Endothelial cell of umbilical vein (primary cell): Measurements from ENCODE around the gene AKAP6. TPM values are rescaled to one million over a fixed set of nuclear protein-coding genes. Genes with fewer than 3 reads are reported as not detected.

Experiments
- BruUV-seq: library from RNA; stranded (reverse); fragments of 400-500 nt; replicated peaks from 2 replicates; lab custom pipeline; 2021; lab: Mats Ljungman, UMichigan
- CTCF ChIA-PET: fragments of 300-600, 350-600 bp; sonication (Branson Sonifier 250); formaldehyde crosslinking; loops from one replicate; lab custom pipeline; 2021; ENCODE audit warnings: antibody characterized with exemption, inconsistent platforms; lab: Charles Lee
- POLR2A ChIA-PET: fragments of 300-600, 350-600 bp; sonication (Branson Sonifier 250); formaldehyde crosslinking; loops from one replicate; lab custom pipeline; 2021; ENCODE audit warnings: antibody characterized with exemption, inconsistent platforms; lab: Charles Lee
- DNase-seq: peaks from one replicate; pipeline ENCODE4 v3.0.0-alpha.2; 2011; ENCODE audit warnings: low read depth, low spot score
- FAIRE-seq: peaks from 2 replicates; lab custom pipeline; 2011; peaks lifted over from hg19 to GRCh38; lab: Jason Lieb, UNC
- H2AFZ ChIP-seq: 2 replicates; pipeline ENCODE4 v1.6.0; 2012; ENCODE audit warnings: low read depth, low read length, control low read depth, inconsistent platforms
- H3K27ac ChIP-seq: 2 replicates; pipeline ENCODE4 v1.5.1; 2011; ENCODE audit warnings: low read depth, mild to moderate bottlenecking, control low read depth, low read length, moderate library complexity; ENCODE audit not compliant: insufficient read depth
- H3K27me3 ChIP-seq, 2 experiments: 2 replicates each; pipeline versions ENCODE4 v1.6.0 to v1.6.1; 2011; ENCODE audit warnings: low read length in 2 of 2, mixed read lengths in 1 of 2; ENCODE audit not compliant: control insufficient read depth in 2 of 2, insufficient read depth in 2 of 2
- H3K36me3 ChIP-seq, 2 experiments: 2 replicates in 1 of 2; 3 replicates in 1 of 2; pipeline ENCODE4 v1.5.1; 2011; ENCODE audit warnings: low read length in 2 of 2, mild to moderate bottlenecking in 1 of 2, moderate library complexity in 1 of 2; ENCODE audit not compliant: control insufficient read depth in 2 of 2, insufficient read depth in 2 of 2; ENCODE audit errors: extremely low read depth in 1 of 2
- H3K4me1 ChIP-seq: 3 replicates; pipeline ENCODE4 v1.5.1; 2011; ENCODE audit warnings: mild to moderate bottlenecking, low read length; ENCODE audit not compliant: control insufficient read depth, insufficient read depth; ENCODE audit errors: extremely low read depth
- H3K4me2 ChIP-seq: 2 replicates; pipeline ENCODE4 v1.6.1; 2011; ENCODE audit warnings: low read length, control low read depth, mixed read lengths; ENCODE audit not compliant: insufficient read depth
- H3K4me3 ChIP-seq, 3 experiments: fragments of 200-600 bp in 1 of 3; sonication (generic), shearing (Covaris generic) in 1 of 3; replicated peaks in 1 of 3; 2 replicates each; pipeline ENCODE4 v1.5.1; 2011 to 2016; ENCODE audit warnings: control low read depth in 3 of 3, low read length in 3 of 3, mild to moderate bottlenecking in 2 of 3, inconsistent platforms in 1 of 3, low read depth in 1 of 3, moderate library complexity in 1 of 3; ENCODE audit not compliant: insufficient read depth in 1 of 3
- H3K79me2 ChIP-seq: 2 replicates; pipeline ENCODE4 v1.6.0; 2012; ENCODE audit warnings: low read length, inconsistent platforms; ENCODE audit not compliant: control insufficient read depth, insufficient read depth
- H3K9ac ChIP-seq: replicated peaks from 2 replicates; pipeline ENCODE3; 2011; ENCODE audit warnings: low read length, control low read depth; ENCODE audit not compliant: insufficient read depth; ENCODE audit errors: extremely low read depth
- H3K9me1 ChIP-seq: replicated peaks from 3 replicates; pipeline ENCODE4 v1.6.0; 2011; ENCODE audit warnings: mild to moderate bottlenecking, low read length; ENCODE audit not compliant: control insufficient read depth, insufficient read depth; ENCODE audit errors: extremely low read depth
- H3K9me3 ChIP-seq: replicated peaks from 2 replicates; pipeline ENCODE4 v1.5.1; 2012; ENCODE audit warnings: low read length, inconsistent platforms; ENCODE audit not compliant: control insufficient read depth, insufficient read depth
- H4K20me1 ChIP-seq: replicated peaks from 2 replicates; pipeline ENCODE3; 2011; ENCODE audit warnings: mild to moderate bottlenecking, low read length; ENCODE audit not compliant: control insufficient read depth, insufficient read depth; ENCODE audit errors: extremely low read depth
- EZH2 ChIP-seq: IDR thresholded peaks from 2 replicates; pipeline ENCODE4 v1.6.1; 2012; ENCODE audit warnings: borderline replicate concordance, low read depth, mild to moderate bottlenecking, moderate library complexity, low read length, inconsistent platforms; ENCODE audit not compliant: severe bottlenecking
- FOS ChIP-seq: IDR thresholded peaks from 2 replicates; pipeline ENCODE4 v1.6.1; 2011; ENCODE audit warnings: mild to moderate bottlenecking, low read length, moderate library complexity, borderline replicate concordance; ENCODE audit not compliant: insufficient read depth
- GATA2 ChIP-seq: IDR thresholded peaks from 2 replicates; pipeline ENCODE4 v1.7.0; 2011; ENCODE audit warnings: low read depth, mild to moderate bottlenecking, moderate library complexity, mixed read lengths, low read length; ENCODE audit not compliant: insufficient read length, insufficient read depth
- JUN ChIP-seq: IDR thresholded peaks from 2 replicates; pipeline ENCODE4 v1.6.1; 2011; ENCODE audit warnings: borderline replicate concordance, low read depth; ENCODE audit not compliant: insufficient read length, insufficient read depth
- MYC ChIP-seq: IDR thresholded peaks from one replicate; pipeline ENCODE4 v1.6.1; 2011; ENCODE audit warnings: mild to moderate bottlenecking, low read depth, low read length
- POLR2A ChIP-seq: IDR thresholded peaks from 2 replicates; pipeline ENCODE4 v1.6.1; 2012; ENCODE audit warnings: low read depth, mild to moderate bottlenecking, control low read depth, low read length
- POLR2AphosphoS5 ChIP-seq: IDR thresholded peaks from 2 replicates; pipeline ENCODE4 v1.6.1; 2012; ENCODE audit warnings: low read depth, mild to moderate bottlenecking, control low read depth, low read length, moderate library complexity; ENCODE audit not compliant: insufficient read depth
- dilution Hi-C: fragments of 300-500 bp; cut with MboI; formaldehyde crosslinking; loops from one replicate; pipeline ENCODE4 v1.15.0; 2019; ENCODE audit warnings: low sequenced_read_pairs; ENCODE audit not compliant: extremely low pct_ligation_motif_present
- intact Hi-C: fragments of 100-400 bp; cut with micrococcal nuclease; formaldehyde crosslinking; loops from one replicate; pipeline ENCODE4 v1.10.0; 2022
- polyA plus RNA-seq, 4 experiments: library from polyadenylated mRNA; depleted of rRNA in 3 of 4; stranded (reverse) in 3 of 4; unstranded in 1 of 4; fragments of >200 nt; gene quantifications; 2 replicates each; pipeline versions ENCODE4 v1.2.1 to v1.2.3, GENCODE V29; 2011 to 2012; ENCODE audit warnings: missing spikeins in 1 of 4
- total RNA-seq: library from RNA; stranded (reverse); gene quantifications from 2 replicates; pipeline ENCODE4 v1.2.3, GENCODE V29; 2021
- TF ChIP-seq, protein P1 (sequence below), 2 donors: IDR thresholded peaks; 1 replicate in 1 of 2; 2 replicates in 1 of 2; pipeline ENCODE4 v1.5.1; 2011; ENCODE audit warnings: low read length in 2 of 2, mild to moderate bottlenecking in 2 of 2, moderate library complexity in 2 of 2, control low read depth in 1 of 2, inconsistent platforms in 1 of 2, low read depth in 1 of 2; ENCODE audit not compliant: insufficient read depth in 1 of 2; ENCODE audit errors: extremely low read depth in 1 of 2
- TF ChIP-seq, protein P2 (sequence below): IDR thresholded peaks from 2 replicates; pipeline ENCODE4 v1.6.1; 2011; ENCODE audit not compliant: insufficient read depth, insufficient read length

AKAP6 gene
- total and polyA plus RNA-seq, 2 donors (not counting 3 experiments of a cell fraction or from before 2014, with no cell fraction given): 0.03 to 0.49 TPM

- Histone ChIP-seq H4K20me1 (no peaks in the 10 kb centered on the region), H2AFZ (no peak overlapping the region), H3K79me2 (no peaks in the 10 kb centered on the region), H3K27ac (no peak overlapping the region), H3K4me3 (no peak overlapping the region), H3K9me1 (no peaks in the 10 kb centered on the region), H3K36me3 (no peaks in the 10 kb centered on the region), H3K4me1 (no peaks in the 10 kb centered on the region), H3K9me3 (no peaks in the 10 kb centered on the region), H3K27me3 (no peaks in the 10 kb centered on the region), H3K4me2 (no peak overlapping the region), H3K9ac (no peak overlapping the region)
- FAIRE-seq: no peak
- ChIA-PET CTCF (no interaction called here), POLR2A (no interaction called here)
- no peak for DNase-seq
- dilution Hi-C loops: no loop called here
- no TSS peak for BruUV-seq
- intact Hi-C loops: no loop called here
- TF ChIP-seq, protein P1, sequence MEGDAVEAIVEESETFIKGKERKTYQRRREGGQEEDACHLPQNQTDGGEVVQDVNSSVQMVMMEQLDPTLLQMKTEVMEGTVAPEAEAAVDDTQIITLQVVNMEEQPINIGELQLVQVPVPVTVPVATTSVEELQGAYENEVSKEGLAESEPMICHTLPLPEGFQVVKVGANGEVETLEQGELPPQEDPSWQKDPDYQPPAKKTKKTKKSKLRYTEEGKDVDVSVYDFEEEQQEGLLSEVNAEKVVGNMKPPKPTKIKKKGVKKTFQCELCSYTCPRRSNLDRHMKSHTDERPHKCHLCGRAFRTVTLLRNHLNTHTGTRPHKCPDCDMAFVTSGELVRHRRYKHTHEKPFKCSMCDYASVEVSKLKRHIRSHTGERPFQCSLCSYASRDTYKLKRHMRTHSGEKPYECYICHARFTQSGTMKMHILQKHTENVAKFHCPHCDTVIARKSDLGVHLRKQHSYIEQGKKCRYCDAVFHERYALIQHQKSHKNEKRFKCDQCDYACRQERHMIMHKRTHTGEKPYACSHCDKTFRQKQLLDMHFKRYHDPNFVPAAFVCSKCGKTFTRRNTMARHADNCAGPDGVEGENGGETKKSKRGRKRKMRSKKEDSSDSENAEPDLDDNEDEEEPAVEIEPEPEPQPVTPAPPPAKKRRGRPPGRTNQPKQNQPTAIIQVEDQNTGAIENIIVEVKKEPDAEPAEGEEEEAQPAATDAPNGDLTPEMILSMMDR (IDR thresholded peaks at IDR 0.05; ENCODE audit: extremely low read depth in 1 of 2, insufficient read depth in 1 of 2, low read depth in 1 of 2, low read length in 2 of 2): no peak
- TF ChIP-seq FOS: no peak
- TF ChIP-seq GATA2: no peak
- no peak for TF ChIP-seq EZH2
- TF ChIP-seq POLR2AphosphoS5: no peak
- no peak for TF ChIP-seq MYC
- TF ChIP-seq POLR2A: no peak
- TF ChIP-seq, protein P2, sequence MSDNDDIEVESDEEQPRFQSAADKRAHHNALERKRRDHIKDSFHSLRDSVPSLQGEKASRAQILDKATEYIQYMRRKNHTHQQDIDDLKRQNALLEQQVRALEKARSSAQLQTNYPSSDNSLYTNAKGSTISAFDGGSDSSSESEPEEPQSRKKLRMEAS: no peak
- no peak for TF ChIP-seq JUN
Measured at GRCh38 chr14:32339188-32339587, 10.1 kb downstream of the AKAP6 start.
